ENCODE data around the gene TACR2.
A peak's percentile ranks its signal among the peaks of the same experiment; 100 is the strongest.

The TACR2 gene

GRCh38 chr10:69402386-69402785 is 14.3 kb downstream of the TACR2 start:
- no peak for DNase-seq

GRCh38 chr10:69401416-69401815 is 15.3 kb downstream of the TACR2 start:
- DNase-seq = no peak

GRCh38 chr10:69400936-69401335 is 15.8 kb downstream of the TACR2 start:
- no peak for DNase-seq

GRCh38 chr10:69398466-69398865 is 18.3 kb downstream of the TACR2 start:
- DNase-seq = no peak

GRCh38 chr10:69397972-69398371 is 18.7 kb downstream of the TACR2 start:
- no peak for DNase-seq

GRCh38 chr10:69394020-69394419 is 22.7 kb downstream of the TACR2 start:
- no peak for DNase-seq

GRCh38 chr10:69392481-69393000 is 24.2 kb downstream of the TACR2 start:
- DNase-seq = peak; percentile 85 to 93 (median 88)

- no peak for DNase-seq
Observed at GRCh38 chr10:69391158-69391557, 25.6 kb downstream of the TACR2 start.

- DNase-seq = no peak
Observed at GRCh38 chr10:69389827-69390490, 26.8 kb downstream of the TACR2 start.

- no peak for DNase-seq
Observed at GRCh38 chr10:69388488-69388887, 28.2 kb downstream of the TACR2 start.

GRCh38 chr10:69387500-69387899 is 29.2 kb downstream of the TACR2 start:
- no peak for DNase-seq

- no peak for DNase-seq
Observed at GRCh38 chr10:69385454-69386350, 31.0 kb downstream of the TACR2 start.

GRCh38 chr10:69384320-69384719 is 32.4 kb downstream of the TACR2 start:
- no peak for DNase-seq

GRCh38 chr10:69383558-69383957 is 33.2 kb downstream of the TACR2 start:
- no peak for DNase-seq

GRCh38 chr10:69382382-69383117 is 34.2 kb downstream of the TACR2 start:
- DNase-seq = no peak

GRCh38 chr10:69379800-69380199 is 36.9 kb downstream of the TACR2 start:
- DNase-seq = no peak

GRCh38 chr10:69377933-69378332 is 38.8 kb downstream of the TACR2 start:
- DNase-seq = no peak

GRCh38 chr10:69377191-69377590 is 39.5 kb downstream of the TACR2 start:
- DNase-seq = no peak

GRCh38 chr10:69376662-69377061 is 40.1 kb downstream of the TACR2 start:
- no peak for DNase-seq

- DNase-seq = no peak
Observed at GRCh38 chr10:69375307-69376151, 41.2 kb downstream of the TACR2 start.

GRCh38 chr10:69374931-69375306 is 41.8 kb downstream of the TACR2 start:
- no peak for DNase-seq

GRCh38 chr10:69374242-69374641 is 42.5 kb downstream of the TACR2 start:
- no peak for DNase-seq
